ENCODE data around the gene TTLL6. TPM values are rescaled to one million over a fixed set of nuclear protein-coding genes. Genes with fewer than 3 reads are reported as not detected.

Gene TTLL6
- total RNA-seq, 1 experiment from 2014 or later = 2.4 TPM

DNA sequence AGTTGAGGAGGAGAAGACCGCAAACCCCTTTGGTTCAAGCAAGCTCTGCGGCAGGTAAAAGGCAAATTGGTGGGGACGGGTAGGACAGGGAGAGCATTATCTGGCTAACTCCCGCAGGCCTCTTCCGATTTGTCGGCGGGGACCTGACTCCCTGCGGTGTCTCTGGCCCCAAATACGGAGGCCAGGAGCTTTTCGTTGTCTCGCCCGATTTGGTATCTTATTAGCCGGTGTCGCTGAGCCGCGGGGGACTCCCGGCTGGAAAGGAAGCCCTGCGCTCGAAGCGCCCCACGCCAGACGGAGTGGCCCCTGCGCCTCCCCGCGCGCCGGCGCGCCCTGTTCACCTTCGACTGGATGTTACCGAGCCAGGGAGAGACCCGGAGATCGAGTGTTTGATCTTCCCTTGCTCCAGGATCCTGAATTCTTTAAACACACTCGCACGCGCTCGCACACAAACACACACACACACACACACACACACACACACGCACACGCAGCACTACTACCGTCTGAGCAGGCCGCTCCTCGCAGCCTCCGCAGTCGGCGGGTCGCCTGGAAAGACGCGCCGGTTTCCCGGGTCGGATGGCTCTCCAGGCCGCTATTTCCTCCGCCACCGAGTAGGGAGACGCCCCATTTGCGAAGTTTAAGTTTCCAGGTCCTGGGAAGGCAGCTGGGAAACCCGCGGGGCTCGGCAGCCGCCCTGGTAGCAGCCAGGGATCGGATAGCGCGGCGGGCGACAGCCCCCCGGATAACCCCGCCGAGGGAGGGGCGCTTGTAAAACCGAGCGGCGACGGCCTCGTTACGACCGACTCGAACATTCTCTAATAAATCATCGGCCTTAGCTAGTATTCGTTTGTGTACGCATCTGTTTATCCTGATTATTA lies 98.0 kb downstream of the TTLL6 start:
- H3K79me1 ChIP-seq (ENCODE audit: insufficient read depth, low read depth, low read length, poor library complexity, severe bottlenecking) = no peaks in the 10 kb centered on the region
- H4K91ac ChIP-seq (ENCODE audit: insufficient read length, low read depth, low read length) = no peak overlapping the region
- peak; percentile 80 for DNase-seq
- Mint-ChIP-seq H3K36me3 (ENCODE audit: insufficient read depth in 1 of 3, low read depth in 3 of 3) (no peaks in the 10 kb centered on the region), H3K4me1 (peaks cover 36 to 46% of the 10 kb centered on the region in 2 experiments), H3K27ac (peak overlapping the region in 1 of 3 experiments; percentile 31; a peak in 1 of 7 replicates), H3K4me3 (peak overlapping the region; percentile 46 to 75), H3K27me3 (ENCODE audit: low read depth) (peaks cover 100% of the 10 kb centered on the region), H3K9me3 (peaks cover 0 to 9% of the 10 kb centered on the region in 2 experiments; a peak in 2 of 5 replicates)
- H2BK12ac ChIP-seq (ENCODE audit: insufficient read length, low read depth, low read length) = no peak overlapping the region
- no peak overlapping the region for H2BK120ac ChIP-seq (ENCODE audit: low read depth, low read length, poor library complexity, severe bottlenecking)
- H3K9ac ChIP-seq (ENCODE audit: extremely low read depth, insufficient read length, low read length) = no peak overlapping the region
- H3K9me3 ChIP-seq (ENCODE audit: control insufficient read depth, low read depth, low read length) = no peaks in the 10 kb centered on the region
- H2AFZ ChIP-seq (ENCODE audit: low read length) = no peak overlapping the region
- H3K23ac ChIP-seq (ENCODE audit: insufficient read length, low read depth, low read length) = no peak overlapping the region
- H2BK5ac ChIP-seq (ENCODE audit: insufficient read length, low read length) = no peak overlapping the region
- H3K79me2 ChIP-seq (ENCODE audit: insufficient read depth, low read length) = no peaks in the 10 kb centered on the region
- no peaks in the 10 kb centered on the region for H4K20me1 ChIP-seq (ENCODE audit: control insufficient read depth, insufficient read depth, insufficient read length)
- no peak overlapping the region for H4K5ac ChIP-seq (ENCODE audit: insufficient read length, low read depth, low read length)
- no peak overlapping the region for H2BK15ac ChIP-seq (ENCODE audit: low read depth, low read length)
- no peak overlapping the region; the same call in 1 of the 2 replicates for H3K14ac ChIP-seq (ENCODE audit: insufficient read depth, low read length)
- TF ChIP-seq, protein P1, sequence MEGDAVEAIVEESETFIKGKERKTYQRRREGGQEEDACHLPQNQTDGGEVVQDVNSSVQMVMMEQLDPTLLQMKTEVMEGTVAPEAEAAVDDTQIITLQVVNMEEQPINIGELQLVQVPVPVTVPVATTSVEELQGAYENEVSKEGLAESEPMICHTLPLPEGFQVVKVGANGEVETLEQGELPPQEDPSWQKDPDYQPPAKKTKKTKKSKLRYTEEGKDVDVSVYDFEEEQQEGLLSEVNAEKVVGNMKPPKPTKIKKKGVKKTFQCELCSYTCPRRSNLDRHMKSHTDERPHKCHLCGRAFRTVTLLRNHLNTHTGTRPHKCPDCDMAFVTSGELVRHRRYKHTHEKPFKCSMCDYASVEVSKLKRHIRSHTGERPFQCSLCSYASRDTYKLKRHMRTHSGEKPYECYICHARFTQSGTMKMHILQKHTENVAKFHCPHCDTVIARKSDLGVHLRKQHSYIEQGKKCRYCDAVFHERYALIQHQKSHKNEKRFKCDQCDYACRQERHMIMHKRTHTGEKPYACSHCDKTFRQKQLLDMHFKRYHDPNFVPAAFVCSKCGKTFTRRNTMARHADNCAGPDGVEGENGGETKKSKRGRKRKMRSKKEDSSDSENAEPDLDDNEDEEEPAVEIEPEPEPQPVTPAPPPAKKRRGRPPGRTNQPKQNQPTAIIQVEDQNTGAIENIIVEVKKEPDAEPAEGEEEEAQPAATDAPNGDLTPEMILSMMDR (conservative IDR thresholded peaks at IDR 0.05) = no peak
- H3K27ac ChIP-seq (ENCODE audit: insufficient read length, low read depth, low read length) = no peak overlapping the region
- H3K18ac ChIP-seq (ENCODE audit: insufficient read length, low read depth, low read length) = no peak overlapping the region
- H3K4me1 ChIP-seq (ENCODE audit: insufficient read depth, low read length) = peaks cover 2% of the 10 kb centered on the region; the same call in 1 of the 2 replicates
- no peak overlapping the region for H3T11ph ChIP-seq (ENCODE audit: low read length)
- H3K56ac ChIP-seq (ENCODE audit: insufficient read length, low read depth, low read length) = no peak overlapping the region
- peak overlapping the region; percentile 49 for H3K4me2 ChIP-seq (ENCODE audit: insufficient read depth, insufficient read length, low read length)
- WGBS (ENCODE audit: extremely low coverage, insufficient read length, low lambda C conversion rate) = no CpG with 5 or more reads among the region's 80 CpGs
- no peak overlapping the region for H3K4ac ChIP-seq (ENCODE audit: low read depth, low read length)
- no peak overlapping the region for H4K8ac ChIP-seq (replicated peaks; ENCODE audit: insufficient read length, low read depth, low read length)
- H3K23me2 ChIP-seq (ENCODE audit: insufficient read length, low read depth, low read length, poor library complexity, severe bottlenecking) = peaks cover 12% of the 10 kb centered on the region
- no peak overlapping the region for H2BK20ac ChIP-seq (ENCODE audit: low read depth, low read length, poor library complexity, severe bottlenecking)
- H3K27me3 ChIP-seq (ENCODE audit: insufficient read depth, low read length) = peaks cover 73% of the 10 kb centered on the region
- no peak overlapping the region for H2AK5ac ChIP-seq (ENCODE audit: insufficient read length, low read length)

Measured in H9 (cell line).